NCI-H187 treated with DMSO at 0.1 percent for 48 hours (cell line): ENCODE data around the gene PPP1R15A.
"Not testable (repeated sequence)": the region's sequence is repeated elsewhere in the genome, so short reads cannot be mapped to it uniquely, and the experiment has no call there.

Experiments
- DNase-seq: peaks from one replicate; lab custom pipeline; 2025; lab: John Stamatoyannopoulos, UW

The PPP1R15A gene

GRCh38 chr19:48872182-48872883, at the start of gene PPP1R15A:
PPP1R15A (plus strand) TSS chr19:48872421; CDS start chr19:48873234, 813 bp downstream.
- DNase-seq = peak; percentile 95

DNA sequence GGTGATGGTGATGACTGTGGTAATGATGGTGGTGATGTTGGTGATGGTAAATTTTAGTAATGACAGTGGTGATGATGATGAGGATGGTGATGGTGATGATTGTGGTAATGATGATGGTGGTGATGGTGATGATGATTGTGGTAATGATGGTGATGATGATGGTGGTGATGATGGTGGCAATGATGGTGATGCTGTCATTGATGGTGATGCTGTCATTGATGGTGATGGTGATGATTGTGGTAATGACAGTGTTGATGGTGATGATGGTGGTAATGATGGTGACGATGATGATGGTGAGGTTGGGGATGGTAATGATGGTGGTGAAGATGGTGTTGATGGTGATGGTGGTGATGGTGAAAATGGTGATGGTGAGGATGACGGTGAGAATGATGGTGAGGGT, 49.7 kb upstream of the PPP1R15A start:
- no peak for DNase-seq

DNA sequence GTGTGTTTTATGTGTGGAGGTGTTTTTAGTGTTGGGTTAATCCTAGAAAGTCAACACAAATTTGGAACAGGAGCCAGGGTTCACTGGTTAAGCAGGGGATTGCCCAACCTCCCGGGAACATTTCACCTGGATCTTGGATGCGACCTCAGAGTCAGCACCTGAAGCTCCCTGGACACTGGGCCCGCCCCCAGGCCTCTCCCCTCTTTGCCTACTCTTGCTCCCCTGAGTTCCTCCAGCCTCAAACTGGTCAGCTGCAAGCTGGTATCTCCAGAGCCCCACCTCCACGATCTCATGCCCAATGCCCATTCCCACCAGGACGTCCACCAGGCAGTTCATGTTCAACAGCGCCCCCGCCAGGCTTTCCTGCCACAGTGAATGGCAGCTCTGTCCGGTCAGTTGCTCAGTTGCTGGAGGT, 45.6 kb upstream of the PPP1R15A start:
- no peak for DNase-seq

GRCh38 chr19:48830088-48830487, 42.1 kb upstream of the PPP1R15A start:
- DNase-seq = no peak

DNA sequence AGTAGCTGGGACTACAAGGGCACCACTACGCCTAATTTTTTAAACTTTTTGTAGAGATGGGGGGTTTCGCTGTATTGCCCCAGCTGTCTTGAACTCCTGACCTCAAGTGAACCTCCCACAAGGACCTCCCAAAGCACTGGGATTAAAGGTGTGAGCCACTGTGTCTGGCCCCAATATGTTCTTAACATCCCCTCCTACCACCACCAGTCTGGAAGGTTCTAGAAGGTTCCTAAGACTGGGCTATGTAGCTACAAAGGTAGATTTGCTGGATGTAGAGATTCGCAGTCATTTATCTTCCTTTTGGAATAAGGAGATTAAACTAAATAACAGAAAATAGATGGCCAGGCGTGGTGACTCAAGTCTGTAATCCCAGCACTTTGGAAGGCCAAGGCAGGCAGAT, 41.3 kb upstream of the PPP1R15A start:
- no peak for DNase-seq

- DNase-seq = no peak
These were observed 39.2 kb upstream of the PPP1R15A start for GRCh38 chr19:48833049-48833448.

GRCh38 chr19:48833977-48834376, 38.2 kb upstream of the PPP1R15A start:
- DNase-seq = no peak

DNA sequence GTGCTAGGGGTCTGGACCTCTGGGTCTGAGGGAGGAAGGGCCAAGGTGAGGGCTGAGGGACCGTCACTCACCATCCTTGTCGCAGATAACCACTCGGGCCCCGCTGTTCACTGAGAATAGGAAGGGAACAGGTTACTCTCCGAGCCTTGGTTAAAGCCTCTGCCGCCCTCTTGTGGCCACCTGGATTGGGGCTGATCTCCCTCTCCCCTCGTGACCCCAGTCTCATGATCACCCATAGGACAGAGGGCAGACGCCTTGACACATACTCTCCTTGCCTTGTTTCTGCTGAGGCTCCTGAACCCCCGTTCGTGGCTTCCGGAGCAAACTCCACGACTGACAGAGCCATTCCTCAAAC, 36.5 kb upstream of the PPP1R15A start:
- peak; percentile 82 for DNase-seq

GRCh38 chr19:48836089-48837017, 35.9 kb upstream of the PPP1R15A start, which contains the start of gene HSD17B14:
HSD17B14 (minus strand) TSS chr19:48836491; CDS start chr19:48836411, 80 bp downstream.
- DNase-seq = no peak

DNA sequence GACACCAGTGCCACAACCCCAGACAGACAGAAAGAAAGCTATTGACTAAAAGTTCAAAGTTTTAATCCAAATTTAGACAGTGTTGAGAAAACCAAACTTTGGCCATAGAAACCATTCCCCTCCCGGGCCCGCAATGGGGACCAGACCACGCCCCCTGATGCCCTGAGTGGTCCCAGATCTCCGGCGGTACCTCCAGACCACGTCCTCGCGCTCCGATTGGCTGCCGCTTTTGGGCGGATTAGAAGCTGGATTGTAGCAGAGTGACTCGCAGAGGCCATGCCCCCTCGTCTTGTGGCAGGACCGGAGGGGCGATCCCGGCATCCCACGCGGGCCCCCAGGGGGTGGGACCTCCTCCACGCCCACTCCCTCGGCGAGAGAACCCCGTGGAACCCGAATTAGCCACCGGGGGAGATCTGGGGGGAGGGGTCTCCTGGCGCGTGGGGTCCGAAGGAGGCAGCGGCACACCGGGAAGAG, 35.1 kb upstream of the PPP1R15A start:
- DNase-seq = no peak

GRCh38 chr19:48837687-48838086, 34.5 kb upstream of the PPP1R15A start:
- DNase-seq = no peak

- DNase-seq = no peak
These were observed 31.2 kb upstream of the PPP1R15A start for GRCh38 chr19:48841047-48841446.

DNA sequence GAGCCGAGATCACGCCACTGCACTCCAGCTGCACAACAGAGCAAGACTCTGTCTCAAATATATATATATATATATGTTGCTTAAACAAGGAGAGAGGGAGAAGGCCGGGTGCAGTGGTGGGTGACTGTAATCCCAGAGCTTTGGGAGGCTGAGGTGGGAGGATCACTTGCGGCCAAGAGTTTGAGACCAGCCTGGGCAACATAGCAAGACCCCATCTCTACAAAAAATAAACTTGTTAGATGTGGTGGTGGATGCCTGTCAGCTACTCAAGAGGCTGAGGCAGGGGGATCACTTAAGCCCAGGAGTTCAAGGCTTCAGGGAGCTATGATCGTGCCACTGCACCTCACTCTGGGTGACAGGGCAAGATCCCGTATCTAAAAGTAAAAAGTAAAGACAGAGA, 30.6 kb upstream of the PPP1R15A start:
- DNase-seq = no peak

DNA sequence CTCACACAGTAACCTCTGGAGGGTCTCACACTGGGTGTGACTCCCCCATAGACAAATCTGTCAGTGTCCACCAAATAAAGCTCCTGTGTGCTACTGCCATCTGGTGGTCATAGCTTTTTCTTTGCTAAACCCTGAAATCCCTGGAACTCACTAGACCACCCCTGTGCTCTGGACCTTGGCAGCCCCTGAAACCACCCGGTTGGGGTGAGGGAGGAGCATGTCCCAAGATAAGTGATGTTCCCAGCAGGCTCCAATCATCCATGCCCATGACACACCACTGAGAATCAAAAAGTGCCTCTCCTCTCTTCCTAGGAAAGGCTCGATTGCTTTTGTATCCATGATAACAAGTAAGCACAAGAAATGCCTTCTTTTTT, 29.4 kb upstream of the PPP1R15A start:
- no peak for DNase-seq

DNA sequence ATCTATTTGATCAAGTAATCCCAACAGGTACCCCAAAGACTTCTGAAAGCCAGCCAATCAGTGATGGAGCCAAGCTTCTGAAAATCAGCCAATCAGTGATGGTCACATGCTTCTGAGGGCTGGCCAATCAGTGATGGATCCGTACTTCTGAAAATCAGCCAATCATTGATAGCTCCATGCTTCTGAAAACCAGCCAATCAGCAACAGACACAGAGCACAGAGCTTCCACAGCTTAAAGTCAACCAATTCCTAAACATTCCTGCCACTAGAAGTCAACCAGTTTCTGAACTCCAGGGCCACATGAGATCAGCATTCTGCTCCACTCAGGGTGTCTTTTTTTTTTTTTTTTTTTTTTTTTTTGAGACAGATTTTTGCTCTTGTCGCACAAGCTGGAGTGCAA, 27.7 kb upstream of the PPP1R15A start:
- DNase-seq = no peak

- DNase-seq = no peak
These were observed 26.8 kb upstream of the PPP1R15A start for GRCh38 chr19:48845384-48845783.

GRCh38 chr19:48846659-48847058, 25.6 kb upstream of the PPP1R15A start:
- DNase-seq = not testable (repeated sequence)

GRCh38 chr19:48852292-48852691, 19.9 kb upstream of the PPP1R15A start:
- no peak for DNase-seq

DNA sequence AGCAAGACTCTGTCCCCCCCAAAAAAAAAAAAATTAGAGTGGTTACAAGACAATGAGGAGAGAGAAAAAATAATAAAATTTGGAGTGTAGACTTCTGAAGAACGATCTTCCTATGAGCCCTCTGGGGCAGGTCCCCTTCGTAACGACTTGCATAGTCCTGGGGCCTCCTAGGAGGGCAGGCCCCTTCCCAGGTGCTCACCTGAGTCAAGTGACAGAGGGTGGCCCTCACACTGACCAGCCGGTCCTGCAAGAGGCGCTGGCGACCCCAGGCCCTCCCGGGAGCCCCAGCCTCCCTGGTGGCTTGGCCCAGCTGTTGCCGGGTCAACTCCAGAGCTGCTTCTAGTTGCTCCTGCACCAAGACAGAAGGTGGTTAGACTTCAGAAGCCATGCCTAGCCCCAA, 18.7 kb upstream of the PPP1R15A start:
- DNase-seq = no peak

GRCh38 chr19:48854103-48854502, 18.1 kb upstream of the PPP1R15A start:
- no peak for DNase-seq

DNA sequence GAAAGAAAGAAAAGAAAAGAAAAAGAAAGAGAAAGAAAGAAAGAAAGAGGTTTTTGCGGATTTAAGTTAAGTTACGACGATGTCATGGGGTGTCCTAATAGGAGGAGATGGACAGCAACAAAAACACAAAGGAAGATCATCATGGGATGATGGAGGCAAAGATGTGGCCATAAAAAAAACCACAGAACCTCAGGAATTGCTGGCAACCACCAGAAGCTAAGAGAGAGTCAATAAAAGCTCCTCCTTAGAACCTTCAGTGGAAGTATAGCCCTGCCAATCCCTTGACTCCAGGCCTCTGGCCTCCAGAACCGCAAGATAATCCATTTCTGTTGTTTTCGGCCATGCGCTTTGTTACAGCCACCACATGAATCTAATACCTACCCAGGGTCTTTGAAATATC, 15.3 kb upstream of the PPP1R15A start:
- DNase-seq = no peak

DNA sequence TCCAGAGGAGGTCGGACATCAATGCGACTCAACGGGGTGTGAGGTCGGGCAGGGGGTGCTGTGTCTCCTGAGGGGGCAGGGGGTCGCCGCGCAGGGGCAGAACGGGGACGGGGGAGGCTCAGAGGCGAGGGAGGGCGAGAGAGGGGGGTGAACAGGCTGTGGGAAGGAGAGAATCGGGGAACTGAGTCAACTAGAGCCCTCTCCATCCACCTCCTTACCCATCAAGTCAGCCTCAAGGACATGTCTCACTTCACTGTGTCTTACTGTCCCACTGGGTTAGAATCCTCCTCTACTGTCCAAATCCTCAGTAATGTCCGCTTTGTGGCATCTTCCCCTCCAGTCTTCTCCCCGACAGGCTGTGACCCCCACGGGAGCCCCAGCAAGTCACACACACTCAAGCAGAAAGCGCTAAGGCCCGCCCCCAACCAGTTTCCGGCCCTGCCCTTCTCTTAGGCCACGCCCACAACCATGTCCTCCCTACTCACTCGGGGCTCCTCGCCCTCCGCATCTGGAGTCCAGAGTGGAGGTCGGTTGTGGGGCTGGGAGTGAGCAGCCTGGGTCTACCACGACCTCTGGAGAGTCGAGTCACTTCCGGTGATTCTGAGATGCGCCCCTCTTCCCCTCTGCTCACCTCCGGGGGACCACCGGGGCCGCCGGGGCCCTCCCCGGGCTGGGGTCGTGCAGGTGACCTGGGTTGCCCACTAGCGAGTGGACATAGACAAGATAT, 13.1 kb upstream of the PPP1R15A start:
- DNase-seq = no peak
